ENCODE results near the gene TXLNB. TPM values are rescaled to one million over a fixed set of nuclear protein-coding genes. Genes with fewer than 3 reads are reported as not detected.

The TXLNB gene
- total and polyA plus RNA-seq, 2 of the 13 experiments (the other 11 are each of a cell fraction or from before 2014, with no cell fraction given): not detected

GRCh38 chr6:139219746-139220145 lies 72.1 kb downstream of the TXLNB start:
- no peaks in the 10 kb centered on the region for H3K4me1 ChIP-seq (ENCODE audit: insufficient read depth, low read length)
- no peak overlapping the region for H2AFZ ChIP-seq (ENCODE audit: low read length)
- ChIA-PET POLR2A (no interaction called here), CTCF (ENCODE audit: low intra/inter-chr PET ratio, low total read pairs) (interaction anchor here (1.0 to 1.3 kb wide), 2 partner anchors 145 to 404 kb away, joined by 3 to 9 read pairs; no protein-coding TSS in a partner anchor)
- in situ Hi-C loops (cut with HindIII; ENCODE audit: extremely low pct_ligation_motif_present, low pct_unique_long_range_greater_than_20kb) (loop anchor here (10.0 kb wide), 1 partner anchor 135 kb away; no protein-coding TSS in a partner anchor), intact Hi-C loops (cut with micrococcal nuclease; ENCODE audit: unreplicated experiment) (loop anchor here (1.0 kb wide), 3 partner anchors 145 to 1222 kb away; no protein-coding TSS in a partner anchor)
- DNase-seq (ENCODE audit: low spot score): no peak
- H3K36me3 ChIP-seq (replicated peaks in 1 of 2; ENCODE audit: control insufficient read depth in 1 of 2, insufficient read depth in 2 of 2, low read length in 2 of 2): no peaks in the 10 kb centered on the region
- 0 out of 2 replicates have a peak, but pooled peaks have one; percentile 49 for TF ChIP-seq ZNF264 (CRISPR knock-in tag; IDR thresholded peaks at IDR 0.05)
- no peak for TF ChIP-seq RFXANK (CRISPR knock-in tag; IDR thresholded peaks at IDR 0.05)
- TF ChIP-seq THYN1 (CRISPR knock-in tag; IDR thresholded peaks at IDR 0.05; ENCODE audit: borderline replicate concordance, low read depth): no peak
- TF ChIP-seq NR2C2 (CRISPR knock-in tag; IDR thresholded peaks at IDR 0.05; ENCODE audit: borderline replicate concordance): no peak
- TF ChIP-seq PHF21A (CRISPR knock-in tag; IDR thresholded peaks at IDR 0.05): 0 out of 2 replicates have a peak, but pooled peaks have one; percentile 3
- H3K4me3 ChIP-seq (replicated peaks in 1 of 3; ENCODE audit: insufficient read depth in 1 of 3, low read depth in 2 of 3, low read length in 3 of 3): no peak overlapping the region
- 87% methylated on average over 2 of the region's 2 CpGs for WGBS (ENCODE audit: low lambda C conversion rate)
- H3K27me3 ChIP-seq (ENCODE audit: control insufficient read depth in 1 of 2, insufficient read depth in 2 of 2, low read length in 2 of 2): no peaks in the 10 kb centered on the region
- no peak for FAIRE-seq
- no TSS peak for BruUV-seq (replicated peaks)
- no peak overlapping the region for H3K27ac ChIP-seq (ENCODE audit: extremely low read length, insufficient read depth, low read length)
- H3K4me2 ChIP-seq (ENCODE audit: low read depth, low read length): no peak overlapping the region
- no peaks in the 10 kb centered on the region for H3K79me2 ChIP-seq (ENCODE audit: insufficient read depth, low read length)
- H3K9me3 ChIP-seq (ENCODE audit: low read length): no peaks in the 10 kb centered on the region
- no peak for ATAC-seq
- no peak overlapping the region for H3K9ac ChIP-seq (ENCODE audit: insufficient read depth, low read depth, low read length)
- H4K20me1 ChIP-seq (ENCODE audit: insufficient read depth, low read length): no peaks in the 10 kb centered on the region

- ChIA-PET CTCF (ENCODE audit: low intra/inter-chr PET ratio, low total read pairs) (interaction anchor here (1.0 to 1.3 kb wide), 2 partner anchors 145 to 403 kb away, joined by 3 to 9 read pairs; no protein-coding TSS in a partner anchor), POLR2A (no interaction called here)
- no peaks in the 10 kb centered on the region for H3K36me3 ChIP-seq (replicated peaks in 1 of 2; ENCODE audit: control insufficient read depth in 1 of 2, insufficient read depth in 2 of 2, low read length in 2 of 2)
- H3K27ac ChIP-seq (ENCODE audit: extremely low read length, insufficient read depth, low read length): no peak overlapping the region
- no peak overlapping the region for H3K4me3 ChIP-seq (replicated peaks in 1 of 3; ENCODE audit: insufficient read depth in 1 of 3, low read depth in 2 of 3, low read length in 3 of 3)
- ATAC-seq: peak; percentile 100
- no peaks in the 10 kb centered on the region for H3K9me3 ChIP-seq (ENCODE audit: low read length)
- peak; percentile 75 for DNase-seq (ENCODE audit: low spot score)
- H3K9ac ChIP-seq (ENCODE audit: insufficient read depth, low read depth, low read length): no peak overlapping the region
- peak overlapping the region; percentile 54 for H3K4me2 ChIP-seq (ENCODE audit: low read depth, low read length)
- intact Hi-C loops (cut with micrococcal nuclease; ENCODE audit: unreplicated experiment) (loop anchor here (1.0 kb wide), 3 partner anchors 145 to 1222 kb away; no protein-coding TSS in a partner anchor), in situ Hi-C loops (cut with HindIII; ENCODE audit: extremely low pct_ligation_motif_present, low pct_unique_long_range_greater_than_20kb) (no loop called here)
- H4K20me1 ChIP-seq (ENCODE audit: insufficient read depth, low read length): no peaks in the 10 kb centered on the region
- H2AFZ ChIP-seq (ENCODE audit: low read length): no peak overlapping the region
- BruUV-seq (replicated peaks): no TSS peak
- 0% methylated on average over 5 of the region's 7 CpGs for WGBS (ENCODE audit: low lambda C conversion rate)
- FAIRE-seq: peak; percentile 80
- H3K27me3 ChIP-seq (ENCODE audit: control insufficient read depth in 1 of 2, insufficient read depth in 2 of 2, low read length in 2 of 2): no peaks in the 10 kb centered on the region
- H3K4me1 ChIP-seq (ENCODE audit: insufficient read depth, low read length): no peaks in the 10 kb centered on the region
- H3K79me2 ChIP-seq (ENCODE audit: insufficient read depth, low read length): no peaks in the 10 kb centered on the region
- TF ChIP-seq CHCHD3 (CRISPR knock-in tag; IDR thresholded peaks at IDR 0.05) (no peak), SRY (CRISPR knock-in tag; IDR thresholded peaks at IDR 0.05) (no peak), PITX1 (CRISPR knock-in tag; IDR thresholded peaks at IDR 0.05) (0 out of 2 replicates have a peak, but pooled peaks have one; percentile 17), ZNF556 (CRISPR knock-in tag; IDR thresholded peaks at IDR 0.05; ENCODE audit: borderline replicate concordance) (peak; percentile 79; the same call in 1 of the 2 replicates), HIVEP1 (CRISPR knock-in tag; IDR thresholded peaks at IDR 0.05) (0 out of 2 replicates have a peak, but pooled peaks have one; percentile 24), ATF2 (CRISPR knock-in tag; IDR thresholded peaks at IDR 0.05) (peak; percentile 60; the same call in 1 of the 2 replicates), ETV6 (CRISPR knock-in tag; conservative IDR thresholded peaks at IDR 0.05) (no peak; the same call in 1 of the 2 replicates), ZNF746 (CRISPR knock-in tag; IDR thresholded peaks at IDR 0.05) (no peak), ZNF644 (CRISPR knock-in tag; IDR thresholded peaks at IDR 0.05; ENCODE audit: low read depth) (no peak), SMC3 (IDR thresholded peaks at IDR 0.05; ENCODE audit: low read length) (peak; percentile 91), ZNF792 (CRISPR knock-in tag; IDR thresholded peaks at IDR 0.05) (peak; percentile 39; the same call in 1 of the 2 replicates), CHD4 (IDR thresholded peaks at IDR 0.05; ENCODE audit: borderline replicate concordance, low read length) (no peak)
Observed at GRCh38 chr6:139219271-139219729, 72.5 kb downstream of the TXLNB start.

All from HepG2 (cell line).